ENCODE data around the gene MBP.

The MBP gene

DNA sequence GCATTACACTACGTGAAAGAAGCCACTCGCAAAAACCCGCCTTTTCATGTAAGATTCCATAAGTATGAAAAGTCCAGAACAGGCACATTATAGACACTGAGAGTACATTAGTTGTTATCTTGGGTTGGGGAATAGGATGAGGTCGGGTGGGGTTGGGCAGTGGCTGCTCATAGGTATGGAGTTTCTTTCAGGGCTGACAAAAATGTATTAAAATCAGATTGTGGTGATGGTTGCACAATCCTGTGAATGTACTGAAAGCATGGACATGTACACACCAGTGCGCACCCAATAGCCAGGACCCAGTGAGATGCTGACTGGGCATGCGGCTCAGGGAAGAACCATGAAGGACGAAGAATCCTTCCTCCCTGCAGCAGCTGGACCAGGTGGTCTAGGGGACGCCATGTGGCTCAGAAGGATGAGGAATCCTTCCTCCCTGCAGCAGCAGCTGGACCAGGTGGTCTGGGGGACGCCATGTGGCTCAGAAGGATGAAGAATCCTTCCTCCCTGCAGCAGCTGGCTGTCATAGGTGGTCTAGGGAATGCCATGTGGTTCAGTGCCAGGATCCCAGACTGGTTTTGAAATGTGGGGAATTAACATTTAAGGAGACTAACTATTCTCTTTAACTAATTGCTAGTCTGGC lies 50.1 kb downstream of the MBP start:
- DNase-seq = no peak

GRCh38 chr18:77081390-77081778 lies 51.2 kb downstream of the MBP start:
- peak; percentile 76 to 87 for DNase-seq

DNA sequence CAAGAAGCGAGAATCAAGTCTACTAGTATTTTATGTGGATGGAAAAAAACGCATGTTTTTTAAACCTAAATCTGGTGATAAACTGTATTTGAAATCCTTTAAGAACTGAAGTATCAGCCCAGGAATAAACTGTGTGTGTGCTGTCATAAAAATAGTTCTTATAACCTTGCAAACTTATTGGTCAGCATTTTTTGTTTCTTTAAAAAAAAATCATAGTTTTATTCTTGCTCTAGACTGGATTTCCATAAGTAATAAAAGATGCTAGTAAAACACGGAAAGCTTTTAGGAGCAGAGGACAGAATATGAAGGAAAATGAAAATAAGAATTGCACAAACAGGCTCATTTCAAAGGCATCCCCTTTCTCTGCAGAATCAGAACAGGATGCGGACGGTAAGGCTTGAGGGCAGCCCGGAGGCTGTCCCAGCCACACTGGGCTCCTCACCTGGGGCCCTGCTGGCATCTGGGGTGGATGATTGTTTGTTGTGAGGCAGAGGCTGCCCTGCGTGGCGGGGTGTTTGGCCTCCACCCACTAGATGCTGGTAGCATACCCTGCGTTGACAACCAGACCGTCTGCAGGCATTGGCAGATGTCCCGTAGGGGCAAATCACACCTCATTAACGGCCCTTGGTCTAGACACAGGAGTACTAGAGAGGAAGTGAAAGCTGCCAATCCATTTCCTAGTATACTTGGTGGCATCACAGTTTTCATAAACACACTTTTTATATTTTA lies 52.5 kb downstream of the MBP start:
- peak in 1 of 2 donors; percentile 23 for DNase-seq

- no peak for DNase-seq
Measured at GRCh38 chr18:77079088-77079487, 53.5 kb downstream of the MBP start.

GRCh38 chr18:77078690-77079070 lies 53.9 kb downstream of the MBP start:
- DNase-seq = no peak

- peak in 1 of 2 donors; percentile 73 for DNase-seq
Measured at GRCh38 chr18:77077941-77078689, 54.5 kb downstream of the MBP start.

DNA sequence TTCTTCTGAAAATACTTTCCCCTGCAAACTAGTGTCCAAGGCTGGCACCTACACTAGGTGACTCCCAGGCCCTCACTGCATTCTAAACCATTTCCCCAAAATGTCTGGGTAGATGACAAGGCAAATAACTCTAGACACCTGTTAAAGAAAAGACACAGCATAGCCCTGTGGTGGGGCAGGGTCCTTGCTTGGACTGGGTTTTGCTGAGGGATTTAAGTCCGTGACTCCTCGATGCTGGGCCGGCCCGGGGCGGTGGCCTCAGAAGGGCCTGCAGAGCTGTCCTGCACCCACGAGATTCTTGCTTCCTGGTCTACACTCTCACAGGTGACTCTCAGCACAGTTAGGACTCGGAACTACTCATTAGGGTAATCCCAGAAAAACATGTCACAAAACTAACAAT lies 55.2 kb downstream of the MBP start:
- no peak for DNase-seq

DNA sequence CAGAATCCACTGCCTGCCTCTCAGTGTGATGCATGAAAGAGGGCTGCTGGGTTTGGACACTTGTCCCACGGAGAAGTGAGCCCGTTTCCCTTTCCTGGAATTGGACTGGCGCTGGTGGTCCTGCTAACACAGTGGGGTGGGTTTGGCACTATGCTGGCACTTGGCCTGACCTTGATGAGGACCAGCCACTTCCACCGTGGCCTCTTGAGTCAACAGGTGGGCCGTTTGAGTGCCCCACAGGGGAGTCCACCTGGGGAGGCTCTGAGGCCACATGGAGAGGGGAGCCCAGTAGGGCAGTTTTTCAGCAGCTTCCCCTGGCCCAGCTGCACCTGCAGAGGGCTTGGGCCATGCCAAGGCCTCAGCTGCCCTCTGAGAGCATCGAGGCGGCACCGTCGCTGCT lies 56.5 kb downstream of the MBP start:
- no peak for DNase-seq

DNA sequence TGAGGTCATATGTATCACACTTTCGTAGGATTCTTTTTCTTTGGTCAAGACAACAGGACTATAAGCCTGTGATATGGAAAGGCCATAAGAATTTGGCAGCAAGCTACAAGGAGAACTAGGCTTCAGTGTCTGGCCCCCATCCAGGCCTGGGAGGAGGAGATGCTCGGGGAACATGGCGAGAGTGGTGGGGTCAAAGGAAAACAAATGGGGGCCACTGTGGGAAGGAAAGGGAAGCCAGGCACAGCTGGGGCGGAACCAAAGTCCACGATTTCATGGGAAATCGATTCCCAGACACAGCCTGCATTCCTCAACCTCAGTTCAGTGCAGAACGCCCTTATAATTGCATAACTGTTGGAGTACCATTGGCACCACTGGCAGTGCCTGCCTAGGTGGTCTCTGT lies 58.2 kb downstream of the MBP start:
- DNase-seq = no peak

- no peak for DNase-seq
Measured at GRCh38 chr18:77073336-77074093, 59.1 kb downstream of the MBP start.

GRCh38 chr18:77072566-77072965 lies 60.0 kb downstream of the MBP start:
- no peak for DNase-seq

- peak in 1 of 2 donors; percentile 36 for DNase-seq
Measured at GRCh38 chr18:77071711-77072292, 60.8 kb downstream of the MBP start.

GRCh38 chr18:77071061-77071460 lies 61.5 kb downstream of the MBP start:
- DNase-seq = no peak

DNA sequence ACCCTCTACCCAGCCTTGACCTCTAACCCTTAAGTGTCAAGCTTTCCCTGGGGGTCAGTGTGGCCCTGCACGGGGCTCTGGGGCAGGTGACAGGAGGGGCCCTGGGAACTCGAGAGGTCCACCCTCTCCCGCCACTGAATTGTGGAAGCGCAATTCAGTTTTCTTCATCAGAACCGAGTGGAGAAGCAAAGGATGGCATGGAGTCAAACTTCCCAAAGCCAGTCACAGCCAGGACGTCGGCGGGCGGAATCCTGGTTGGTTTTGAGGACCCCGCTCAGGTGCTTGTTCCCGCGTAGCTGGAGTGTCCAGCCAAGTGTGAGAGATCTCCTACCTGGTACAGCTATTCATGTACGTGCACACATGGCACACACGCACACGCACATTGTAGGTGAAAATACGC lies 62.0 kb downstream of the MBP start:
- no peak for DNase-seq

DNA sequence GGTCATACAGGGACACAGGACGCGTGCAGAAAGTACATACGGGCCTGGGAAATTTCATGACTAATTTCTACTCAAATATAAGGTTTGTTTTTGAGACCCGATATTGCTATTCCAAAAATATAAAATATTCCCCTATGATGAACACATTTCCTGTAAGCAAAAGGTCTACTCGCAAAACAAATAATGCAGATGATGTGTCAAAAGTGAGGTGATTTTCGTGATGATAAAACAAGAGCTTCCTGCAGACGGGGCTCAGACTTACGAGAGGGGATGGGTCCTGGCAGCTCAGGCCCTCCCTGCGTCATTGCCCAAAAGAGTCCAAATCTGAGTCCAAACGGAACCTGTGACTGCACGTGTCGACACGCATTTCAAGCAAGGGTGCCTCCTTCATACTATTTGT lies 62.7 kb downstream of the MBP start:
- DNase-seq = no peak

DNA sequence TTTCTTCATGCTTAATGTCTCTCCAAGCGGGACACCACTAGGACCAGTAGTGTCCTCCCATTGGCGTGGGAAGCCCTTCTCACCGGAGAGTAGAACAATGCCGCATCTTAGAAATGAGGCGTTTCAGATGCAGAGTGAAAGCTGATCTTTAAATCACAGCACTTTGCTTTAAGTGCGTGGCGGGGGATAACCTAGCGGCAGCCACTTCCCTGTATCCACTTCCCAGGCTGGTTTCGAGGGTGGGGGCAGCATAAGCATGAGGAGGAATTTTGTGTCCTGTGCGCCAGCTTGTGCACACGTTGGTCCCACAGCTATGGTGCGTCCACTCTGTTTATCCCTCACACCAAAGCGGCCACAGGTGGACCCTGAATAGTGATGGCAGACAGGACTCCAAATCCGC lies 63.1 kb downstream of the MBP start:
- DNase-seq = no peak

DNA sequence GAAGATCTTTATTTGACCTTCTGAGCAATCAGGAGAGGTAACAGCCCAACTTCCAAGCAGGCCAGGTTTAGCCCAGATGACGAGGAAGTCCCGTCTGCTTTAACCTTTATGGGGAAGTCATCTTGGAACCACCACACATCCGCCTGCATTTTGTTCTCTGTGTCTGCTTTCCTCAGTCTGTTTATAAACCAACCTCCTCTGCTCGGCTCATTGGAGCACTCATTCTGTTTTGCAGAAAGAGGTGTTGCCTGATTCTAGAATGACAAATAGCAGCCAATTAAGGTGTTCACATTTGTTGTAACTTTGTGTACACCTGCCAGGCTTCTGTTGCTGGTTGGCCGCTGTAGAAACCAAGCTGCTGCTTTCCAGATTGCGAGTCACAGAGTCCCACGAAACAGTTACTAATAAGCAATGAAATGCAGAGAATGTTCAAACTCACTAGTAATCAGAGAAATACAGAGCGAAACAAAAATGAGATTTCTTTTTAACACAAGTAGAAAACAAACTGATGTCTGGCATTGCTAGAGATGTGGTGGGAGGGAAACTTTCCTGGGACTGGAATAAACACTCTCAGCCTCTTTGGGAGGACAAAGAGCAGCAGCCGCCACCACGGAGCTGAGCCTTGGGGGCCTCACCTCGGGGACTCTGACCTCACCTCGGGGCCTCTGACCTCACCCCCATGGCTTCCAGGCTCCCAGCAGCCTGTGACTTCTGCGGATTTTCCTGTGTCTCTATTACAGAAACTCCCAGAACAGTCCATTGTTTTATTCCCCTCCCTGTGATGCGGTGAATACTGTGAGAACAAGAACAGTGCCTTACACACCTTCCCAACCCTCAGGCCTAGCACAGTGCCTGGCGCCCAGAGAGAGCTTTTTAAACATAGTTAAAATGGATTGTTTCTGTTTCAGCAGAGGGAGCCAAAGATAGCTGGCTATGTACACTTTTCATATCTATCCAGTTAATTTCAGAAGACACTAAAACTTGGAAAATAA lies 64.0 kb downstream of the MBP start:
- peak in 1 of 2 donors; percentile 50 for DNase-seq

GRCh38 chr18:77067291-77068061 lies 65.1 kb downstream of the MBP start:
- DNase-seq = peak; percentile 85 to 91

GRCh38 chr18:77066689-77067088 lies 65.9 kb downstream of the MBP start:
- DNase-seq = no peak

- no peak for DNase-seq
Measured at GRCh38 chr18:77066101-77066500, 66.5 kb downstream of the MBP start.

Data from inflammatory macrophage (primary cell).